GM12878 (cell line): Measurements from ENCODE around the gene MUC20.
"Not testable (repeated sequence)": the region's sequence is repeated elsewhere in the genome, so short reads cannot be mapped to it uniquely, and the experiment has no call there.

Experiments used
- BHLHE40 ChIP-seq, 2 experiments: fragments of 450-650 bp in 1 of 2; IDR thresholded peaks; 2 replicates each; pipeline ENCODE4 v1.6.1; 2011 to 2017; ENCODE audit warnings: low read depth in 2 of 2, borderline replicate concordance in 1 of 2, improper control_type of control experiment in 1 of 2, low read length in 1 of 2, mild to moderate bottlenecking in 1 of 2
- CEBPB ChIP-seq, 2 experiments: fragments of 150-350 bp in 1 of 2; IDR thresholded peaks; 2 replicates each; pipeline ENCODE4 v1.6.1; 2012 to 2014; ENCODE audit warnings: low read depth in 2 of 2, low read length in 2 of 2, borderline replicate concordance in 1 of 2, inconsistent platforms in 1 of 2
- CTCF ChIP-seq, 3 experiments: IDR thresholded peaks in 2 of 3; conservative IDR thresholded peaks in 1 of 3; 2 replicates each; pipeline ENCODE4 v1.5.1; 2011; ENCODE audit warnings: low read depth in 3 of 3, low read length in 3 of 3, mild to moderate bottlenecking in 3 of 3, control low read depth in 2 of 3, moderate library complexity in 2 of 3, inconsistent platforms in 1 of 3, mixed read lengths in 1 of 3; ENCODE audit not compliant: control insufficient read depth in 2 of 3, insufficient read depth in 1 of 3; ENCODE audit errors: extremely low read depth in 1 of 3
- EGR1 ChIP-seq, 2 experiments: IDR thresholded peaks; 1 replicate in 1 of 2; 2 replicates in 1 of 2; pipeline ENCODE4 v1.6.1; 2011 to 2012; ENCODE audit warnings: low read depth in 2 of 2, low read length in 2 of 2, borderline replicate concordance in 1 of 2, mild to moderate bottlenecking in 1 of 2, moderate library complexity in 1 of 2
- EZH2 ChIP-seq: IDR thresholded peaks from 2 replicates; pipeline ENCODE4 v1.6.1; 2012; ENCODE audit warnings: low read depth, mild to moderate bottlenecking, control low read depth, inconsistent platforms, low read length, borderline replicate concordance; ENCODE audit not compliant: control insufficient read depth
- GABPA ChIP-seq: IDR thresholded peaks from 2 replicates; pipeline ENCODE4 v1.6.1; 2014; ENCODE audit warnings: antibody characterized with exemption, low read depth, mild to moderate bottlenecking, inconsistent platforms
- NFYB ChIP-seq: IDR thresholded peaks from 2 replicates; pipeline ENCODE4 v1.6.1; 2011; ENCODE audit warnings: low read depth, mild to moderate bottlenecking, low read length, improper control_type of control experiment, moderate library complexity; ENCODE audit not compliant: insufficient read depth
- POLR2A ChIP-seq: IDR thresholded peaks from 2 replicates; pipeline ENCODE4 v1.6.1; 2011; ENCODE audit warnings: low read depth, mild to moderate bottlenecking, low read length
- ZNF274 ChIP-seq: IDR thresholded peaks from one replicate; pipeline ENCODE4 v1.8.0; 2011; ENCODE audit not compliant: insufficient read length, insufficient read depth

- not testable (repeated sequence) for TF ChIP-seq EZH2; ZNF274; CTCF (IDR thresholded peaks at IDR 0.05 in 2 of 3, conservative IDR thresholded peaks at IDR 0.05 in 1 of 3; ENCODE audit: control insufficient read depth in 2 of 3, extremely low read depth in 1 of 3, insufficient read depth in 1 of 3, low read depth in 3 of 3, low read length in 3 of 3); GABPA; CEBPB (IDR thresholded peaks at IDR 0.05; ENCODE audit: borderline replicate concordance in 1 of 2, low read depth in 2 of 2, low read length in 2 of 2); POLR2A; BHLHE40 (IDR thresholded peaks at IDR 0.05; ENCODE audit: borderline replicate concordance in 1 of 2, low read depth in 2 of 2, low read length in 1 of 2); NFYB; EGR1 (IDR thresholded peaks at IDR 0.05; ENCODE audit: borderline replicate concordance in 1 of 2, low read depth in 2 of 2, low read length in 2 of 2)
Measured at GRCh38 chr3:195710126-195710905, 10.5 kb upstream of the MUC20 start.
